B cell (primary cell): Measurements from ENCODE around the gene ANGEL2. TPM values are rescaled to one million over a fixed set of nuclear protein-coding genes. Genes with fewer than 3 reads are reported as not detected.

Source experiments
- ATAC-seq: fragments of 200-7000 bp; cut with Tn5 transposase; one replicate; pipeline ENCODE4 v1.10.0; 2021; ENCODE audit warnings: low read depth, mild to moderate bottlenecking, moderate number of reproducible peaks, moderate library complexity
- CTCF ChIA-PET: fragments of 350-600 bp; sonication (Branson Sonifier 250); formaldehyde crosslinking; loops from one replicate; lab custom pipeline; 2021; ENCODE audit warnings: antibody characterized with exemption, inconsistent platforms; lab: Charles Lee
- POLR2A ChIA-PET: fragments of 350-600 bp; sonication (Branson Sonifier 250); formaldehyde crosslinking; loops from one replicate; lab custom pipeline; 2021; ENCODE audit warnings: antibody characterized with exemption; lab: Charles Lee
- DNase-seq: peaks from one replicate; pipeline ENCODE4 v3.0.0; 2013
- H2AFZ ChIP-seq: 2 replicates; pipeline ENCODE4 v1.6.1; 2012; ENCODE audit warnings: mild to moderate bottlenecking, low read depth, low read length; ENCODE audit not compliant: insufficient read depth, poor library complexity, severe bottlenecking
- H3K27ac ChIP-seq, 2 donors: 1 replicate in 1 of 2; 2 replicates in 1 of 2; pipeline ENCODE4 v1.5.1; 2012 to 2013; ENCODE audit warnings: low read length in 2 of 2, mild to moderate bottlenecking in 2 of 2, moderate library complexity in 1 of 2
- H3K27me3 ChIP-seq, 4 experiments: fragments of 200-600 bp in 1 of 4; sonication (generic) in 1 of 4; replicated peaks in 1 of 4; 1 replicate in 2 of 4; 2 replicates in 2 of 4; pipeline versions ENCODE4 v1.6.1 to v1.7.0; 2013 to 2016; ENCODE audit warnings: low read length in 3 of 4, mild to moderate bottlenecking in 2 of 4, mixed read lengths in 1 of 4, moderate library complexity in 1 of 4; ENCODE audit not compliant: insufficient read depth in 4 of 4, control insufficient read depth in 3 of 4; ENCODE audit errors: control extremely low read depth in 1 of 4
- H3K36me3 ChIP-seq, 2 experiments: replicated peaks in 1 of 2; 1 replicate in 1 of 2; 2 replicates in 1 of 2; pipeline versions ENCODE4 v1.6.1 to v1.7.1; 2013; ENCODE audit warnings: low read length in 1 of 2; ENCODE audit not compliant: insufficient read depth in 2 of 2, control insufficient read depth in 1 of 2; ENCODE audit errors: control extremely low read depth in 1 of 2, extremely low read depth in 1 of 2
- H3K4me1 ChIP-seq, 2 donors: fragments of 200-600 bp in 1 of 2; sonication (generic) in 1 of 2; 1 replicate in 1 of 2; 2 replicates in 1 of 2; pipeline versions ENCODE4 v1.5.1 to v1.6.1; 2013 to 2017; ENCODE audit warnings: low read length in 2 of 2; ENCODE audit not compliant: control insufficient read depth in 2 of 2, insufficient read depth in 2 of 2
- H3K4me2 ChIP-seq: replicated peaks from 2 replicates; pipeline ENCODE3; 2012; ENCODE audit warnings: mild to moderate bottlenecking, low read depth, low read length; ENCODE audit not compliant: poor library complexity, severe bottlenecking
- H3K4me3 ChIP-seq, 5 experiments: fragments of 200-600 bp in 1 of 5; sonication (generic) in 1 of 5; 1 replicate in 3 of 5; 2 replicates in 2 of 5; pipeline versions ENCODE4 v1.5.1 to v1.7.0; 2011 to 2016; ENCODE audit warnings: low read length in 4 of 5, mild to moderate bottlenecking in 4 of 5, low read depth in 2 of 5, control low read depth in 1 of 5, moderate library complexity in 1 of 5; ENCODE audit not compliant: insufficient read depth in 1 of 5; ENCODE audit errors: control extremely low read depth in 1 of 5, extremely low read depth in 1 of 5
- H3K79me2 ChIP-seq: fragments of 200-600 bp; sonication (generic); one replicate; pipeline ENCODE4 v1.6.0; 2016; ENCODE audit warnings: low read length; ENCODE audit not compliant: control insufficient read depth, insufficient read depth
- H3K9ac ChIP-seq: fragments of 200-600 bp; sonication (generic); 2 replicates; pipeline ENCODE4 v1.6.1; 2017; ENCODE audit warnings: mild to moderate bottlenecking, low read length, moderate library complexity
- H3K9me3 ChIP-seq, 3 donors: one replicate each; pipeline versions ENCODE4 v1.6.1 to v1.7.1; 2013; ENCODE audit warnings: low read length in 2 of 3; ENCODE audit not compliant: control insufficient read depth in 2 of 3, insufficient read depth in 1 of 3; ENCODE audit errors: control extremely low read depth in 1 of 3
- H4K20me1 ChIP-seq: 2 replicates; pipeline ENCODE4 v1.6.0; 2012; ENCODE audit warnings: mild to moderate bottlenecking, low read length; ENCODE audit not compliant: insufficient read depth, control insufficient read depth, poor library complexity, severe bottlenecking
- H3K27ac Mint-ChIP-seq: one replicate; pipeline ENCODE4 v1.8.0; 2021; ENCODE audit warnings: mixed read lengths
- H3K27me3 Mint-ChIP-seq: one replicate; pipeline ENCODE4 v1.8.0; 2021; ENCODE audit warnings: mixed read lengths
- H3K4me1 Mint-ChIP-seq: one replicate; pipeline ENCODE4 v1.8.0; 2021; ENCODE audit warnings: mixed read lengths
- H3K4me3 Mint-ChIP-seq: one replicate; pipeline ENCODE4 v1.8.0; 2021; ENCODE audit warnings: mixed read lengths
- H3K9me3 Mint-ChIP-seq: one replicate; pipeline ENCODE4 v1.8.0; 2022; ENCODE audit warnings: mixed read lengths; ENCODE audit not compliant: insufficient read depth
- EZH2 ChIP-seq: IDR thresholded peaks from 2 replicates; pipeline ENCODE4 v1.6.1; 2012; ENCODE audit warnings: borderline replicate concordance, low read depth, mild to moderate bottlenecking, moderate library complexity, low read length; ENCODE audit not compliant: insufficient read depth, poor library complexity, severe bottlenecking
- WGBS: methylation state at CpG from one replicate; pipeline ENCODE4 v1.1.5; 2013; ENCODE audit warnings: missing lambda C conversion rate; ENCODE audit not compliant: insufficient coverage; 5-methylcytosine and 5-hydroxymethylcytosine counted together
- intact Hi-C: fragments of 100-400 bp; cut with micrococcal nuclease; formaldehyde crosslinking; loops from one replicate; pipeline ENCODE4 v1.10.0; 2022
- polyA plus RNA-seq: library from polyadenylated mRNA; depleted of rRNA; stranded (reverse); fragments of >200 nt; gene quantifications from 2 replicates; pipeline ENCODE4 v1.2.3, GENCODE V29; 2012
- total RNA-seq, 2 donors: library from RNA; stranded (reverse); fragments of 120-200 nt in 1 of 2; gene quantifications; 1 replicate in 1 of 2; 2 replicates in 1 of 2; pipeline versions ENCODE4 v1.2.3 to v1.2.4, GENCODE V29; 2013 to 2022
- TF ChIP-seq, protein P1 (sequence below): fragments of 200-600 bp; IDR thresholded peaks from one replicate; pipeline ENCODE4 v1.8.0; 2022; ENCODE audit warnings: antibody characterized with exemption, mild to moderate bottlenecking

The ANGEL2 gene
- total and polyA plus RNA-seq, 2 donors (not counting 1 experiment from before 2014, with no cell fraction given): 25.2 to 94.2 TPM

DNA sequence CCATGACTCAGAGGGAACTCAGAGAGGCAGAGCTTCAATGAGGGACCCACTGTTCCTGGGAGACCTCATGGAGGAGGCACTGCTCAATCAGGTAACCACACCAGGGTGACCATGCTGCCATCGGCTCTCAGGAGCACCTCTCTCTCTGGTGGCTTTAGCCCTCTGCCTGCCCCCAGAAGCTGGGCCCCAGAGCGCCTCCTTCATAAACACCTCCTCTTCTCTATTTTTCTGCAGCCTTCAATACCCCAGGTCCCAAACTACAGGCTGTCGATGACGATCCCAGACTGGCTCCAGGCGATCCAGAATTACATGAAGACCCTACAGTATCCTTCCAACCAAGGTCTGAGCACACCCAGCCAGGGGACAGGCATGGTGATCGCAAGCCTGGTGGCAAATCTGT lies 54.7 kb downstream of the ANGEL2 start:
- Histone ChIP-seq H3K79me2 (no peaks in the 10 kb centered on the region), H2AFZ (no peak overlapping the region), H3K4me3 (no peak overlapping the region), H4K20me1 (no peaks in the 10 kb centered on the region), H3K4me2 (no peak overlapping the region), H3K4me1 (peaks cover 0 to 4% of the 10 kb centered on the region in 2 donors), H3K27ac (no peak overlapping the region), H3K9ac (no peak overlapping the region), H3K27me3 (peaks cover 0 to under 1% (median 0%) of the 10 kb centered on the region in 4 experiments), H3K9me3 (peaks cover 0 to 2% (median 0%) of the 10 kb centered on the region in 3 donors), H3K36me3 (peaks cover 0 to 1% of the 10 kb centered on the region in 2 experiments)
- ChIA-PET POLR2A (no interaction called here), CTCF (interaction anchor here (1.1 kb wide), 1 partner anchor 296 kb away, joined by 3 read pairs; no protein-coding TSS in a partner anchor)
- intact Hi-C loops: no loop called here
- Mint-ChIP-seq H3K4me3 (no peak overlapping the region), H3K27me3 (no peaks in the 10 kb centered on the region), H3K27ac (no peak overlapping the region), H3K4me1 (peaks cover 2% of the 10 kb centered on the region), H3K9me3 (no peaks in the 10 kb centered on the region)
- TF ChIP-seq, protein P1, sequence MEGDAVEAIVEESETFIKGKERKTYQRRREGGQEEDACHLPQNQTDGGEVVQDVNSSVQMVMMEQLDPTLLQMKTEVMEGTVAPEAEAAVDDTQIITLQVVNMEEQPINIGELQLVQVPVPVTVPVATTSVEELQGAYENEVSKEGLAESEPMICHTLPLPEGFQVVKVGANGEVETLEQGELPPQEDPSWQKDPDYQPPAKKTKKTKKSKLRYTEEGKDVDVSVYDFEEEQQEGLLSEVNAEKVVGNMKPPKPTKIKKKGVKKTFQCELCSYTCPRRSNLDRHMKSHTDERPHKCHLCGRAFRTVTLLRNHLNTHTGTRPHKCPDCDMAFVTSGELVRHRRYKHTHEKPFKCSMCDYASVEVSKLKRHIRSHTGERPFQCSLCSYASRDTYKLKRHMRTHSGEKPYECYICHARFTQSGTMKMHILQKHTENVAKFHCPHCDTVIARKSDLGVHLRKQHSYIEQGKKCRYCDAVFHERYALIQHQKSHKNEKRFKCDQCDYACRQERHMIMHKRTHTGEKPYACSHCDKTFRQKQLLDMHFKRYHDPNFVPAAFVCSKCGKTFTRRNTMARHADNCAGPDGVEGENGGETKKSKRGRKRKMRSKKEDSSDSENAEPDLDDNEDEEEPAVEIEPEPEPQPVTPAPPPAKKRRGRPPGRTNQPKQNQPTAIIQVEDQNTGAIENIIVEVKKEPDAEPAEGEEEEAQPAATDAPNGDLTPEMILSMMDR: no peak
- no peak for TF ChIP-seq EZH2
- DNase-seq (no peak), ATAC-seq (no peak)
- 96% methylated on average over 6 of the region's 6 CpGs for WGBS

DNA sequence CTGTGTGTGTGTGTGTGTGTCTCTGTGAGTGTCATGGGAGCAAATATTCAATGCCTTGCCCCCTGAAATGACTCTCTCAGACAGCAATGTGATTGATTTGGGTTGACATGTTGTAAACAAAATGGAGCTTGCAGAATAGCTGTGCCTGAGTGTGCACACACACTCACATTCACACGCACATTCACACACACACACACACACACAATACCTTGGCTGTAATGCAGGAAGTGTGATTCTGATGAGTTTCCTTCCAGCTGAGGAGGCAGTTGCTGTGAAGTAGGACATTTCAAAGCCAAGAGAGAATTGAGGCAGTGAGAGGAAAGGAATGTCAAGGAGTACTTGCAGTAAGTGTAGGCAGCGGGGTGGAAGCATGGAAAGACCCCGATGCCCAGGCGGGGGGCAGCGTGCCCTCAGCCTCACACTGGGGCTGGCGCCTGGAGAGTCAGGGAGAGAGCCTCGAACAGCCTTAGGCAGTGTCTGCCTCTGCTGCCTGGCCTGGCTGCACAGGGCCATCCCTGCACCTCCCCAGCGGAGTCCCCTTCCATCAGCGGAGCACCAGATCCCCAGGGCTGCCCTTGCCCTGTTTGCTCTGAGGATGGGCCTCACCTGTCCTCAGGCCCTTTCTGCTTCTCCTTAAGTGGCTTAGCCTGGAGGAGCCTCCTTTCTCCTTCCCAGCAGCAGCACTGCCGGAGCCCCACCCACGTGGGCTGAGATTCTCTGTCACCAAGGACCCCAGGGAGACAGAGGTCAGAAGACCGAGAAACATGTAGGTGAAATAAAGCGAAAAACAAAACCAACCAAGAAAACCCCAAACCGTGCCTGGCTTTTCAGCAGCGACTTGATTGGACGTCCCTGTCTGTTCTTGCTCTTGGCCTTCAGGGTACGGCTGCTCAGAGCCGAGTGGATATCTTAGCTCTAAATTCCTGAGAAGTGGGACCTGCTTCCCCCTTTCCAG lies 56.1 kb downstream of the ANGEL2 start:
- H3K27ac ChIP-seq: no peak overlapping the region

More for the DNA sequence above, 56.1 kb downstream of the ANGEL2 start:
- Histone ChIP-seq H3K4me2 (no peak overlapping the region), H3K9ac (no peak overlapping the region), H3K4me1 (peaks cover 0 to 4% of the 10 kb centered on the region in 2 donors), H3K27me3 (peaks cover 0 to 5% (median 0%) of the 10 kb centered on the region in 4 experiments), H3K79me2 (no peaks in the 10 kb centered on the region), H3K36me3 (peaks cover 0 to under 1% of the 10 kb centered on the region in 2 experiments), H3K9me3 (peaks cover 0 to 2% (median 0%) of the 10 kb centered on the region in 3 donors), H4K20me1 (no peaks in the 10 kb centered on the region), H2AFZ (peak overlapping the region; percentile 42), H3K4me3 (no peak overlapping the region)
- ChIA-PET CTCF (no interaction called here), POLR2A (no interaction called here)
- Mint-ChIP-seq H3K4me3 (no peak overlapping the region), H3K27ac (no peak overlapping the region), H3K4me1 (peaks cover 2% of the 10 kb centered on the region), H3K27me3 (no peaks in the 10 kb centered on the region), H3K9me3 (no peaks in the 10 kb centered on the region)
- DNase-seq (no peak), ATAC-seq (no peak)
- intact Hi-C loops: no loop called here
- no peak for TF ChIP-seq EZH2
- TF ChIP-seq, protein P1: no peak
- WGBS: 75% methylated on average over 15 of the region's 18 CpGs
